K562 (cell line): ENCODE measurements around the gene KCNN3. TPM values are rescaled to one million over a fixed set of nuclear protein-coding genes. Genes with fewer than 3 reads are reported as not detected.

Source experiments
- ATAC-seq: fragments of 200-7000 bp; cut with Tn5 transposase; 3 replicates; pipeline ENCODE4 v1.9.1; 2020; ENCODE audit warnings: moderate library complexity
- BruUV-seq: library from RNA; stranded (reverse); fragments of 400-500 nt; replicated peaks from 2 replicates; lab custom pipeline; 2021; lab: Mats Ljungman, UMichigan
- CTCF ChIA-PET: fragments of 300-600 bp; formaldehyde crosslinking; extraction: SDS; loops from one replicate; lab custom pipeline; 2021; ENCODE audit warnings: low intra/inter-chr PET ratio; lab: Yijun Ruan, JAX
- POLR2A ChIA-PET: fragments of 300-600, 350-650 bp; sonication (Branson Sonifier 250); formaldehyde crosslinking; extraction: SDS; loops from one replicate; lab custom pipeline; 2021; ENCODE audit warnings: antibody characterized with exemption, inconsistent platforms; lab: Yijun Ruan, JAX
- DNase-seq, 4 experiments: peaks; one replicate each; pipeline versions ENCODE4 v3.0.0 to v3.0.0-alpha.2; 2011 to 2018; ENCODE audit warnings: low spot score in 3 of 4, mixed read lengths in 3 of 4; ENCODE audit errors: extremely low read depth in 1 of 4
- FAIRE-seq: peaks from 2 replicates; lab custom pipeline; 2011; peaks lifted over from hg19 to GRCh38; lab: Jason Lieb, UNC
- H2AFZ ChIP-seq: 2 replicates; pipeline ENCODE4 v1.6.0; 2011; ENCODE audit warnings: low read depth, low read length, control low read depth, inconsistent platforms
- H3K27ac ChIP-seq: fragments of 200-600 bp; 3 replicates; pipeline ENCODE4 v1.8.0; 2011; ENCODE audit warnings: low read depth, mild to moderate bottlenecking, control low read depth, inconsistent platforms, low read length, moderate library complexity, mixed read lengths; ENCODE audit errors: extremely low read depth
- H3K27me3 ChIP-seq, 2 experiments: fragments of 300-600 bp in 1 of 2; 2 replicates in 1 of 2; 3 replicates in 1 of 2; pipeline versions ENCODE4 v1.6.0 to v1.8.0; 2011; ENCODE audit warnings: inconsistent platforms in 2 of 2, low read length in 2 of 2, mild to moderate bottlenecking in 1 of 2, mixed read lengths in 1 of 2, moderate library complexity in 1 of 2; ENCODE audit not compliant: control insufficient read depth in 2 of 2, insufficient read depth in 2 of 2
- H3K36me3 ChIP-seq: fragments of 300-600 bp; 3 replicates; pipeline ENCODE4 v1.8.0; 2011; ENCODE audit warnings: mild to moderate bottlenecking, low read length, inconsistent platforms; ENCODE audit not compliant: control insufficient read depth, insufficient read depth
- H3K4me1 ChIP-seq, 2 experiments: fragments of 200-600 bp in 1 of 2; replicated peaks in 1 of 2; 2 replicates in 1 of 2; 3 replicates in 1 of 2; pipeline versions ENCODE4 v1.5.1 to v1.8.0; 2011; ENCODE audit warnings: inconsistent platforms in 2 of 2, low read length in 2 of 2, mild to moderate bottlenecking in 1 of 2, mixed read lengths in 1 of 2, moderate library complexity in 1 of 2; ENCODE audit not compliant: control insufficient read depth in 2 of 2, insufficient read depth in 2 of 2
- H3K4me2 ChIP-seq: 2 replicates; pipeline ENCODE4 v1.6.1; 2011; ENCODE audit warnings: low read length, control low read depth, inconsistent platforms, mixed read lengths; ENCODE audit not compliant: insufficient read depth
- H3K4me3 ChIP-seq: fragments of 200-600 bp; sonication (generic), shearing (Covaris generic); 2 replicates; pipeline ENCODE4 v1.5.1; 2016; ENCODE audit warnings: control low read depth, inconsistent platforms
- H3K79me2 ChIP-seq: fragments of 200-600 bp; 3 replicates; pipeline ENCODE4 v1.8.0; 2011; ENCODE audit warnings: low read length, inconsistent platforms; ENCODE audit not compliant: control insufficient read depth, insufficient read depth
- H3K9ac ChIP-seq, 2 experiments: 2 replicates each; pipeline versions ENCODE4 v1.6.0 to v1.6.1; 2011; ENCODE audit warnings: low read depth in 2 of 2, low read length in 2 of 2, control low read depth in 1 of 2, inconsistent platforms in 1 of 2, mild to moderate bottlenecking in 1 of 2, mixed read lengths in 1 of 2; ENCODE audit not compliant: insufficient read depth in 1 of 2
- H3K9me1 ChIP-seq: one replicate; pipeline ENCODE4 v1.6.0; 2011; ENCODE audit warnings: inconsistent platforms, mild to moderate bottlenecking, low read length, moderate library complexity; ENCODE audit not compliant: control insufficient read depth, insufficient read depth
- H3K9me3 ChIP-seq: replicated peaks from 2 replicates; pipeline ENCODE4 v1.5.1; 2011; ENCODE audit warnings: low read depth, low read length, inconsistent platforms; ENCODE audit not compliant: control insufficient read depth, insufficient read depth
- H4K20me1 ChIP-seq: replicated peaks from 2 replicates; pipeline ENCODE4 v1.6.1; 2011; ENCODE audit warnings: low read length, inconsistent platforms, mixed read lengths; ENCODE audit not compliant: control insufficient read depth, insufficient read depth
- C11orf30 ChIP-seq: fragments of 450-650 bp; IDR thresholded peaks from 2 replicates; pipeline ENCODE4 v1.6.1; 2016; ENCODE audit warnings: low read depth, mild to moderate bottlenecking
- CBFB ChIP-seq: sonication (generic); formaldehyde crosslinking; IDR thresholded peaks from 2 replicates; pipeline ENCODE4 v1.4.0; 2020; ENCODE audit warnings: mild to moderate bottlenecking, missing genetic modification reagents
- CC2D1A ChIP-seq: fragments of 450-650 bp; IDR thresholded peaks from 2 replicates; pipeline ENCODE4 v1.6.1; 2017; ENCODE audit warnings: mild to moderate bottlenecking
- FOXM1 ChIP-seq, 2 experiments: fragments of 450-650 bp in 1 of 2; sonication (generic) in 1 of 2; formaldehyde crosslinking in 1 of 2; IDR thresholded peaks; 2 replicates each; pipeline versions ENCODE4 v1.6.1 to v1.9.0; 2017 to 2022; ENCODE audit warnings: low read depth in 2 of 2, mild to moderate bottlenecking in 2 of 2, missing genetic modification reagents in 1 of 2, moderate library complexity in 1 of 2
- HEY1 ChIP-seq: fragments of 250-450 bp; sonication (Bioruptor Pico); IDR thresholded peaks from 2 replicates; pipeline ENCODE4 v1.5.0; 2020; ENCODE audit warnings: mild to moderate bottlenecking, moderate library complexity, borderline replicate concordance
- LEF1 ChIP-seq: fragments of 450-650 bp; IDR thresholded peaks from 2 replicates; pipeline ENCODE4 v1.6.1; 2016; ENCODE audit warnings: mild to moderate bottlenecking
- MAFF ChIP-seq: IDR thresholded peaks from 2 replicates; pipeline ENCODE4 v1.6.1; 2012; ENCODE audit warnings: low read length, improper control_type of control experiment
- MAFK ChIP-seq: IDR thresholded peaks from 2 replicates; pipeline ENCODE4 v1.6.1; 2011; ENCODE audit warnings: low read length, improper control_type of control experiment
- NFE2 ChIP-seq: IDR thresholded peaks from 2 replicates; pipeline ENCODE4 v1.6.1; 2014; ENCODE audit warnings: antibody characterized with exemption, low read depth
- NFE2L1 ChIP-seq: fragments of 450-650 bp; IDR thresholded peaks from 2 replicates; pipeline ENCODE4 v1.6.1; 2016; ENCODE audit warnings: missing genetic modification characterization, low read depth, mild to moderate bottlenecking, missing compliant biosample characterization, moderate library complexity, borderline replicate concordance
- POLR2G ChIP-seq: fragments of 200-400 bp; formaldehyde crosslinking; IDR thresholded peaks from 2 replicates; pipeline ENCODE4 v1.6.1; 2017; ENCODE audit warnings: low read depth, mild to moderate bottlenecking, antibody characterized with exemption, low read length, moderate library complexity
- SIN3B ChIP-seq: fragments of 450-650 bp; IDR thresholded peaks from 2 replicates; pipeline ENCODE4 v1.6.1; 2017; ENCODE audit warnings: low read depth, mild to moderate bottlenecking, moderate library complexity
- SRSF3 ChIP-seq: fragments of 200-400 bp; formaldehyde crosslinking; IDR thresholded peaks from 2 replicates; pipeline ENCODE4 v1.6.1; 2016; ENCODE audit warnings: mild to moderate bottlenecking, low read length, moderate library complexity; ENCODE audit not compliant: insufficient read depth
- VEZF1 ChIP-seq: fragments of 200-800 bp; sonication (Bioruptor generic); IDR thresholded peaks from 2 replicates; pipeline ENCODE4 v1.6.1; 2017; ENCODE audit warnings: missing genetic modification characterization, missing compliant biosample characterization
- ZBTB7A ChIP-seq: IDR thresholded peaks from 2 replicates; pipeline ENCODE4 v1.6.1; 2011; ENCODE audit warnings: low read depth, mild to moderate bottlenecking, low read length, moderate library complexity, borderline replicate concordance; ENCODE audit not compliant: control insufficient read depth
- ZNF263 ChIP-seq: sonication (generic); formaldehyde crosslinking; IDR thresholded peaks from 2 replicates; pipeline ENCODE4 v1.8.0; 2022; ENCODE audit warnings: mild to moderate bottlenecking, missing genetic modification reagents, borderline replicate concordance
- ZNF3 ChIP-seq: fragments of 250-450 bp; sonication (Bioruptor Pico); IDR thresholded peaks from 2 replicates; pipeline ENCODE4 v1.5.0; 2021; ENCODE audit warnings: mild to moderate bottlenecking, moderate library complexity
- ZNF316 ChIP-seq: fragments of 450-650 bp; IDR thresholded peaks from 2 replicates; pipeline ENCODE4 v1.6.1; 2016
- ZNF707 ChIP-seq: fragments of 250-450 bp; sonication (Bioruptor Pico); conservative IDR thresholded peaks from 2 replicates; pipeline ENCODE4 v1.8.0; 2022; ENCODE audit warnings: inconsistent platforms, mild to moderate bottlenecking, moderate library complexity
- ZNF830 ChIP-seq: fragments of 250-450 bp; sonication (Bioruptor Pico); IDR thresholded peaks from 2 replicates; pipeline ENCODE4 v1.5.0; 2021; ENCODE audit warnings: mild to moderate bottlenecking
- WGBS: fragments of 100-300 bp; shearing (Covaris generic); methylation state at CpG from one replicate; pipeline ENCODE4 v1.1.6; 2016; ENCODE audit warnings: low coverage, mixed read lengths; ENCODE audit not compliant: insufficient coverage; ENCODE audit errors: missing lambda C conversion rate; 5-methylcytosine and 5-hydroxymethylcytosine counted together
- in situ Hi-C: fragments of 300-500 bp; cut with MboI; formaldehyde crosslinking; loops from 4 replicates; pipeline ENCODE4 v1.15.0; 2018; ENCODE audit warnings: inconsistent platforms, mixed read lengths
- intact Hi-C: fragments of 100-400 bp; cut with micrococcal nuclease; formaldehyde crosslinking; loops from 2 replicates; pipeline ENCODE4 v1.14.2; 2022
- polyA plus RNA-seq, 8 experiments: library from polyadenylated mRNA; depleted of rRNA in 4 of 8; stranded (reverse) in 5 of 8; unstranded in 3 of 8; fragments of >200 nt; fragmentation: Nextera tagmentation in 2 of 8; fragmentation: Illumina TruSeq in 1 of 8; extraction: Ambion mirVana in 2 of 8; extraction: Trizol in 1 of 8; gene quantifications; 2 replicates each; pipeline versions ENCODE4 v1.2.1 to v1.2.3, GENCODE V29; 2011 to 2014; ENCODE audit warnings: inconsistent platforms in 1 of 8, missing spikeins in 1 of 8
- total RNA-seq, 7 experiments: library from RNA; depleted of rRNA in 6 of 7; stranded (reverse); fragments of >200 nt in 6 of 7; fragmentation: Illumina TruSeq in 2 of 7; extraction: Trizol in 2 of 7; gene quantifications; 2 replicates each; pipeline versions ENCODE4 v1.2.1 to v1.2.3, GENCODE V29; 2011 to 2021; ENCODE audit warnings: low replicate concordance in 1 of 7

The KCNN3 gene
- total and polyA plus RNA-seq, 9 of the 15 experiments (the other 6 are each of a cell fraction or from before 2014, with no cell fraction given): 0.02 to 0.03 TPM; not detected in 7

GRCh38 chr1:154729577-154729976 is 140.5 kb downstream of the KCNN3 start:
- CTCF ChIA-PET: interaction anchor here (0.6 kb wide), 2 partner anchors 658 to 804 kb away, joined by 4 read pairs; no protein-coding TSS in a partner anchor
- no peak overlapping the region for H3K9ac ChIP-seq
- 8% methylated on average over 3 of the region's 3 CpGs for WGBS

GRCh38 chr1:154729031-154729442 is 141.0 kb downstream of the KCNN3 start:
- no peak for FAIRE-seq
- peak; percentile 35; the same call in 1 of the 3 replicates for ATAC-seq
- BruUV-seq: no TSS peak
- Histone ChIP-seq H3K4me3 (no peak overlapping the region), H2AFZ (no peak overlapping the region), H3K9ac (no peak overlapping the region), H3K27me3 (peaks cover 30 to 54% of the 10 kb centered on the region in 2 experiments), H3K9me3 (no peaks in the 10 kb centered on the region), H4K20me1 (no peaks in the 10 kb centered on the region), H3K79me2 (no peaks in the 10 kb centered on the region), H3K4me2 (no peak overlapping the region), H3K27ac (no peak overlapping the region), H3K9me1 (no peaks in the 10 kb centered on the region), H3K36me3 (no peaks in the 10 kb centered on the region), H3K4me1 (peaks cover 2 to 3% of the 10 kb centered on the region in 2 experiments; a peak in 3 of 5 replicates)
- DNase-seq: peak in 3 of 4 experiments; percentile 23 to 44 (median 25)
- in situ Hi-C loops (no loop called here), intact Hi-C loops (no loop called here)
- WGBS: 8% methylated on average over 6 of the region's 6 CpGs
- ChIA-PET CTCF (no interaction called here), POLR2A (interaction anchor here (0.5 kb wide), 1 partner anchor 193 kb away, joined by 3 read pairs; no protein-coding TSS in a partner anchor)
- TF ChIP-seq ZNF316 (peak; percentile 65), MAFK (peak; percentile 59; the same call in 1 of the 2 replicates), NFE2 (peak; percentile 85), C11orf30 (peak; percentile 72), ZNF263 (peak; percentile 85), FOXM1 (IDR thresholded peaks at IDR 0.05; ENCODE audit: low read depth) (no peak), FOXM1 (CRISPR knock-in tag; IDR thresholded peaks at IDR 0.05; ENCODE audit: low read depth) (no peak), VEZF1 (CRISPR knock-in tag) (peak; percentile 31; the same call in 1 of the 2 replicates), MAFF (peak; percentile 49; the same call in 1 of the 2 replicates), NFE2L1 (tag) (peak; percentile 45; the same call in 1 of the 2 replicates)

More at GRCh38 chr1:154729577-154729976, 140.5 kb downstream of the KCNN3 start:
- intact Hi-C loops: no loop called here
- Histone ChIP-seq H4K20me1 (no peaks in the 10 kb centered on the region), H3K4me1 (peaks cover 2 to 3% of the 10 kb centered on the region in 2 experiments; a peak in 3 of 5 replicates), H3K27ac (no peak overlapping the region), H3K36me3 (no peaks in the 10 kb centered on the region), H3K4me3 (no peak overlapping the region), H3K27me3 (peaks cover 30 to 59% of the 10 kb centered on the region in 2 experiments), H3K9me3 (no peaks in the 10 kb centered on the region), H3K9me1 (peaks cover 2% of the 10 kb centered on the region), H3K79me2 (no peaks in the 10 kb centered on the region), H2AFZ (no peak overlapping the region), H3K4me2 (no peak overlapping the region)
- BruUV-seq: no TSS peak
- FAIRE-seq (no peak), ATAC-seq (no peak), DNase-seq (no peak)
- TF ChIP-seq ZNF707 (CRISPR knock-in tag) (no peak), POLR2G (no peak), CBFB (CRISPR knock-in tag) (no peak), SRSF3 (no peak), CC2D1A (no peak), SIN3B (no peak), LEF1 (no peak), HEY1 (CRISPR knock-in tag) (no peak), ZBTB7A (no peak), ZNF3 (CRISPR knock-in tag) (no peak), ZNF830 (CRISPR knock-in tag) (no peak)
- POLR2A ChIA-PET: interaction anchor here (0.5 to 1.2 kb wide), 3 partner anchors 9 to 192 kb away, joined by 3 read pairs; no protein-coding TSS in a partner anchor
- in situ Hi-C loops: no loop called here
